GM11168 (cell line): ENCODE data around the gene GPR146.
"Not testable (repeated sequence)": the region's sequence is repeated elsewhere in the genome, so short reads cannot be mapped to it uniquely, and the experiment has no call there.

Source experiments
- in situ Hi-C: fragments of 300-500 bp; cut with MboI; formaldehyde crosslinking; loops from one replicate; pipeline ENCODE4 v1.12.0; 2022; ENCODE audit warnings: low sequenced_read_pairs; ENCODE audit not compliant: unreplicated experiment

GPR146 gene, protein sequence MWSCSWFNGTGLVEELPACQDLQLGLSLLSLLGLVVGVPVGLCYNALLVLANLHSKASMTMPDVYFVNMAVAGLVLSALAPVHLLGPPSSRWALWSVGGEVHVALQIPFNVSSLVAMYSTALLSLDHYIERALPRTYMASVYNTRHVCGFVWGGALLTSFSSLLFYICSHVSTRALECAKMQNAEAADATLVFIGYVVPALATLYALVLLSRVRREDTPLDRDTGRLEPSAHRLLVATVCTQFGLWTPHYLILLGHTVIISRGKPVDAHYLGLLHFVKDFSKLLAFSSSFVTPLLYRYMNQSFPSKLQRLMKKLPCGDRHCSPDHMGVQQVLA

DNA sequence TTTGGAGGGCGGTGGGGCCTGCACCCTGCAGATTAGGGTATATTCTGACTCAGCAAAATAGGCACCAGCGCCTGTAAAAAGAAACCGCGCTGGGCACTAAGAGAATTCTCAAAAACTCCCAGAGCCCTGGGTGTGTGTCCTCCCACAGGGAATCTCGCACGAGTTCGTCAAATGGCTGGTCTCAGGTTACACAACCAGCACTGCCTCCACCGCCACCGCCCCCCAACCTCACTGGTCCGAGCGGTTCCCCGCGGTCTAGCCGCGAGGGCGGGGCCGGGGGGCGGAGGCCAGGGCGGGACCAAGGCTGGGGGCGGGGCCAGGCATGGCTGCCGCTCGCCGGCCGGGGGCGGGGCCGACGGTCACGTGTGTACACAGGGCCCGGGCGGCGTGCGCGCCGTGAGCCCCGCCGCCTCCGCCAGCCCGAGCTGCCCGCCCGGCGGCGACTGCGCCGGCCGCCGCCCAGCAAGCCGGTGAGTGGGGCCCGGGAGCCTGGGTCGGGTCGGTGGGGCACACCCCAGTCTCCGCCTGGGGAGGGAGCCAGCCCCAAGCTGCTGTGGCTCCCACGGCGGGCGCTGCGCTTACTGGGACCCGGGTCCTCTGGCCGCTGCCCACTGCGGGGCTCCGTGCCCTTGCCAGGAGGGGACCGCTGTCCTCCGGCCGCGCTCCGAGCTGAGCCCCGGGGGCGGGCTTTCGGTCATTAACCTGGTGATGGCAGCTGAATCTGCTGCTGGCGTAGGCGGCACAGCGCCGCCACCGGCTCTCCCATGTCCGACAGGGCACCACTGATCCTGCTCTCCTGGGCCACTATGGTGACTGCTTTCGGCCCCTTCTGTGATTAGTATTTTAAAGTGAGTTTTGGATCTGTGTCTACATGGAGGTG is at the start of gene GPR146:
TSS of gene GPR146 (plus strand) at position 358 of the 880 bp plus-strand sequence. CDS start 12,970 bp downstream, outside the sequence.
- in situ Hi-C loops = no loop called here

DNA sequence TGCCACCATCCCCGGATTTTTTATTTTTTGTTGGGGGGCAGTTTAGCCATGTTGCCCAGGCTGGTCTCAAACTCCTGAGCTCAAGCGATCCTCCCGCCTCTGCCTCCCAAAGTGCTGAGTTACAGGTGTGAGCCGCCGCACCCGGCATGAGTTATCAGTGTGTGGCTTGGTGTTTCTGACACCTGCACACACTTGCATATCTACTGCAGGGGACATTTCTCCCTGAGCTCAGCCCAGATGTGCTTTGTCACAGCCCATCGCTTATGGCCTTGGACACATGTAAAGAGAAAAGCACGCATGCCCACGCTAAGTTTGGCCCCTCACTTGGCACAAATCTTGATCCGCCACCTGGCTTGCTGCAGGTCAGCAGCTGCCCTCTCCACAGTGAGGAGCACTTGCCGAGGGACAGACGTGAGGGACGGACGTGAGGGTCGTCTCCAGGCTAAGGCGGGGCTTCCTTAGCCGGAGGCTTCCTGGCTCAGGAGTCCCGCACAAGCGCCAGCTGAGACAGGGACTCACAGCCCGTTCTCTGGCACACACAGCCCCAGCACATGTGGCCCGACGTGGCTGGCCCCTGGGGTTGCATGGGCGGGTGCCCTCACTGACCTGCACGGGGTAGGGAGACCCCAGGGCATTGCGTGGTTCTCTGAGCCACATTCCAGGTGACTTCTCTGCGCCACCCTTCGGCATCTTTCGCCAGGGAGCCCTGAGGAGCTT is 49.6 kb upstream of the GPR146 start:
- in situ Hi-C loops = loop anchor here (5.0 to 10.0 kb wide), 2 partner anchors 70 to 88 kb away; no protein-coding TSS in a partner anchor

DNA sequence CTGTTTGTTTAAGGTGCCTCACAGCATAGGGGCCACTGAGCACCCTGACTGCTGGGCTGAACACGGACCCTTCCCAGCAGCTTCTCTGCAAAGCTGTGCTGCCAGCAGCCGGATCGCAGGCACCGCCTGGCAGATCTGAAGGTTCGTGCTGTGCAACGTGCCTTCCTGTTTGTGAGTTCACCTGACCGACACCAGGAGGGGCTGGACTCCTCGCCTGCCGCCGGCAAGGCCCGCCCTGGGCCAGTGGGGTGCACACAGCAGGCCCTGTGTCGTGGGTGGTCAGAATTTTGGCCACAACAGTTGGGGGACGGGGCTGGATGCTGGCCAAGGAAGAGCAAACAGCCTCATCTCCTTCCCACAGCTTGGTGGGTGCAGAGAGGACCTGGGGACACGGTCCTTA is 48.8 kb upstream of the GPR146 start:
- in situ Hi-C loops = loop anchor here (5.0 to 10.0 kb wide), 2 partner anchors 69 to 87 kb away; no protein-coding TSS in a partner anchor

GRCh38 chr7:996079-996872 is 48.1 kb upstream of the GPR146 start:
- in situ Hi-C loops = loop anchor here (5.0 to 10.0 kb wide), 2 partner anchors 69 to 86 kb away; no protein-coding TSS in a partner anchor

GRCh38 chr7:997404-998395 is 46.6 kb upstream of the GPR146 start:
- in situ Hi-C loops = loop anchor here (5.0 to 10.0 kb wide), 2 partner anchors 67 to 85 kb away; no protein-coding TSS in a partner anchor

DNA sequence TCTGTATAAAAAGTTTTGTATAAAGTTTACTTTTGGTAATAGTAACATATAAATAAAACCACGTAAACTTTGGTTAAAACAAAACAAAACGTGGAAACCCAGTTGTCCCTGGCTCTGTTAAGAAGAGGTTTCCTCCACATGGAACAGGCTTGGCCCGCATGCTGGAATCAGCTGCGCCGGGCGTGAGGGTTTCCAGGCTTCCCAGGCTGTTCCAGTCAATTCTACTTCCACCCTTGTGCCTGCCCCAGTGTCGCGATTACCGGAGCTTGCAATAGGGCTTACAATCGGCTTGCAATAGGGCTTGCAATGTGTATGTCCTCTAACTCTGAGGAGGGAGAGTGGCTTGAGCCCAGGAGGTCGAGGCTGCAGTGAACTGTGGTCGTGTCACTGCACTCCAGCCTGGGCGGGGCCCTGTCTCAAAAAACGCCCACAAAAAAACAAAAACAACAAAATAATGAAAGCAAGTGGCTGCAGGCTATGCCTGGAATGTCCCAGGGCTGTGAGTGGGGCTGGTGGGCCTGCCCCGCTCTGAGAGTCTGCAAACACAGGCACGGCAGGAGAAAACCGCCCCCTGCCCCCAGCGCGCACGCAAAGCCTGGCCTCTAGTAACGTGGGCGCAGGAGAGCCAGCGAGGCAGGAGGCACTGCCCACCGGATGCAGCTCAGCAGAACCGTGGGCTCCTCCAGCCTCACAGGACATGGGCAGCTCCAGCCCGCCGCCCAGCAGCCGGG is 45.0 kb upstream of the GPR146 start:
- in situ Hi-C loops = loop anchor here (5.0 to 10.0 kb wide), 2 partner anchors 65 to 83 kb away; no protein-coding TSS in a partner anchor

GRCh38 chr7:999941-1000935 is 44.1 kb upstream of the GPR146 start:
- in situ Hi-C loops = loop anchor here (5.0 to 10.0 kb wide), 2 partner anchors 65 to 82 kb away; no protein-coding TSS in a partner anchor

- in situ Hi-C loops = not testable (repeated sequence)
Observed at GRCh38 chr7:1001069-1001770, 43.1 kb upstream of the GPR146 start.

DNA sequence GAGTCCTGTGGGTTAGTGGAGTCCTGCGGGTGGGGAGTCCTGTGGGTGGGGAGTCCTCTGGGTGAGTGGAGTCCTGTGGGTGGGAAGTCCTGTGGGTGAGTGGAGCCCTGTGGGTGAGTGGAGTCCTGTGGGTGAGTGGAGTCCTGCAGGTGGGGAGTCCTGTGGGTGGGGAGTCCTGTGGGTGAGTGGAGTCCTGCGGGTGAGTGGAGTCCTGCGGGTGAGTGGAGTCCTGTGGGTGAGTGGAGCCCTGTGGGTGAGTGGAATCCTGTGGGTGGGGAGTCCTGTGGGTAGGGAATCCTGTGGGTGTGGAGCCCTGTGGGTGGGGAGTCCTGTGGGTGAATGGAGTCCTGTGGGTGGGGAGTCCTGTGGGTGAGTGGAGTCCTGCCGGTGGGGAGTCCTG is 42.3 kb upstream of the GPR146 start:
- in situ Hi-C loops = not testable (repeated sequence)

DNA sequence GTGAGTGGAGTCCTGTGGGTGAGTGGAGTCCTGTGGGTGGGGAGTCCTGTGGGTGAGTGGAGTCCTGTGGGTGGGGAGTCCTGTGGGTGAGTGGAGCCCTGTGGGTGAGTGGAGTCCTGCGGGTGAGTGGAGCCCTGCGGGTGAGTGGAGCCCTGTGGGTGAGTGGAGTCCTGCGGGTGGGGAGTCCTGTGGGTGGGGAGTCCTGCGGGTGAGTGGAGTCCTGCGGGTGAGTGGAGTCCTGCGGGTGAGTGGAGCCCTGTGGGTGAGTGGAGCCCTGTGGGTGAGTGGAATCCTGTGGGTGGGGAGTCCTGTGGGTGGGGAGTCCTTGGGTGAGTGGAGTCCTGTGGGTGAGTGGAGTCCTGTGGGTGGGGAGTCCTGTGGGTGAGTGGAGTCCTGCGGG is 41.9 kb upstream of the GPR146 start:
- in situ Hi-C loops = not testable (repeated sequence)

GRCh38 chr7:1004018-1004852 is 40.1 kb upstream of the GPR146 start:
- in situ Hi-C loops = no loop called here

DNA sequence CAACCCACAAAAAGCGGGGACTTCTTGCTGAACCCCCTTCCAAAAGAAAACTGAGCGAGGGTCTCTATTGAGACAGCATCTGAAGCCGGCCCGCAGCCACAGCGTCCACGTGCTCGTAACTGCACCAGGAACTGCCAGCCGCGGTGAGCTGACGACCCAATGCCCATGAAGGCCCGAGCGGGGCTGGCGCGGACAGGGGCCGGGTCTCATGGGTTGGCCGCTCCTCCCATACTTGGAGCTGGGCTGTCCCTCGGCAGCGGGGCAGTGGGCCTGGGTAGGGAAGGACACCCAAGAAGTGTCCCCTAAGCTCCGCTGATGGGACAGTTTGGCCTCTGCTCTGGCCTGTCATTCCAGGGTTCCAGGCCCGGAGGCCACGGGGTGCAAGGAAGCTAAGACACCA is 39.0 kb upstream of the GPR146 start:
- in situ Hi-C loops = no loop called here

DNA sequence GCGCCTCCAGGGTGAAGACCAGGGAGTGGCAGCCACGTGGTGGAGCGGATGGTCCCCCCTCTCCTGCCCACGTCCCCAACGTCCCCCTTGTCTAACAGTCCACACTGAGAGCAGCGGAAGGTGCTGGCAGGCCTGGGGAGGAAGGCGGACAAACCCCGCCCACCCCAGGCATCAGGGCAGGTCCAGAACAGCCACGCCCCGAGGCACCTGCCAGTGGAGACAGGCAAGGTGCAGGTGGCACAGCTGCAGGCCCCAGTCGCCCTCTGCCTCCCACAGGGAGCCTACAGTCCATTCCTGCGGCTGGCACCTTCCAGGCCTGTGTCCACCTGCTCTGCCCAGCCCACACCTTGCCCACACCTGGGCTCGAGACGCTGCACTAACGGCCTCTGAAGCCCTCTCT is 36.4 kb upstream of the GPR146 start:
- in situ Hi-C loops = no loop called here

- in situ Hi-C loops = no loop called here
Observed at GRCh38 chr7:1008733-1009363, 35.5 kb upstream of the GPR146 start.

DNA sequence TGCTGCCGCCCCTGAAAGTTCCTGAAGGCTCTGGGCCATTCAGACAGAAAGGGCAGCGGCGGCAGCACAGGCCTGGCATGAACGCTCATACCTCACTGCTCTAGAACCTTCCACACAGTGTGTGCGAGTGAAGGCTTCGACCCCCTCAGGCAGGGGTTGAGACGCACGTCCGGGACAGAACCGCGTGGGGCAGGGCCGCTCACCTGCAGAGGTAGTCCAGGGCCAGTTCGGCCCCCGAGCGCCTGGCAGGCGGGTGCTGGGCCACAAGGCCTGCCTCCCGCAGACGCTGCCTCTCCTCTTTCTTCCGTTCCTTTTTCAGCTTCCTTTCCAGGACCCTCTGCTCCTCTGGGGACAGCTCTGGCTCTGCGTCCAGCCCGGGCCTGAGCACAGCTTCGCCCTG is 34.6 kb upstream of the GPR146 start:
- in situ Hi-C loops = no loop called here
